Fibroblast of skin of left quadriceps (primary cell): Measurements from ENCODE around the gene RANBP3.
"Not testable (repeated sequence)": the region's sequence is repeated elsewhere in the genome, so short reads cannot be mapped to it uniquely, and the experiment has no call there.

Experiments used
- DNase-seq, 2 experiments: peaks; one replicate each; pipeline ENCODE4 v3.0.0-alpha.2; 2013; ENCODE audit warnings: low read depth in 2 of 2

Gene RANBP3

GRCh38 chr19:5987077-5987818 is 9.3 kb upstream of the RANBP3 start:
- peak; percentile 34 to 43 for DNase-seq

GRCh38 chr19:5985837-5986236 is 7.9 kb upstream of the RANBP3 start:
- not testable (repeated sequence) for DNase-seq

- no peak for DNase-seq
Observed at GRCh38 chr19:5985098-5985783, 7.3 kb upstream of the RANBP3 start.

GRCh38 chr19:5984600-5984999 is 6.7 kb upstream of the RANBP3 start:
- DNase-seq = no peak

- DNase-seq = no peak
Observed at GRCh38 chr19:5983367-5983955, 5.5 kb upstream of the RANBP3 start.

GRCh38 chr19:5978606-5979552 is 939 bp upstream of the RANBP3 start:
- DNase-seq = no peak

- no peak for DNase-seq
Observed at GRCh38 chr19:5977222-5977784, 637 bp downstream of the RANBP3 start.

- DNase-seq = no peak
Observed at GRCh38 chr19:5976768-5977167, 1.2 kb downstream of the RANBP3 start.

- no peak for DNase-seq
Observed at GRCh38 chr19:5975388-5975728, 2.6 kb downstream of the RANBP3 start.

GRCh38 chr19:5974721-5975387 is 3.1 kb downstream of the RANBP3 start:
- no peak for DNase-seq

GRCh38 chr19:5973867-5974635 is 3.9 kb downstream of the RANBP3 start:
- DNase-seq = no peak

- no peak for DNase-seq
Observed at GRCh38 chr19:5973376-5973775, 4.6 kb downstream of the RANBP3 start.

- DNase-seq = no peak
Observed at GRCh38 chr19:5972355-5972731, 5.6 kb downstream of the RANBP3 start.

GRCh38 chr19:5971714-5972354 is 6.1 kb downstream of the RANBP3 start:
- no peak for DNase-seq

- no peak for DNase-seq
Observed at GRCh38 chr19:5969476-5969875, 8.5 kb downstream of the RANBP3 start.

- no peak for DNase-seq
Observed at GRCh38 chr19:5968431-5969373, 9.2 kb downstream of the RANBP3 start.

- peak in 1 of 2 experiments; percentile 50 for DNase-seq
Observed at GRCh38 chr19:5967994-5968430, 9.9 kb downstream of the RANBP3 start.

GRCh38 chr19:5967571-5967970 is 10.4 kb downstream of the RANBP3 start:
- no peak for DNase-seq

GRCh38 chr19:5966941-5967340 is 11.0 kb downstream of the RANBP3 start:
- DNase-seq = no peak
